Esophagus muscularis mucosa (tissue), 4 donors: ENCODE data around the gene LCTL. TPM values are rescaled to one million over a fixed set of nuclear protein-coding genes. Genes with fewer than 3 reads are reported as not detected.

ENCODE experiments used
- DNase-seq: peaks from one replicate; pipeline ENCODE4 v3.0.0-alpha.2; 2017; ENCODE audit errors: extremely low spot score
- H3K27ac ChIP-seq, 4 donors: fragments of 200-600 bp; sonication (generic); replicated peaks in 1 of 4; 1 replicate in 3 of 4; 2 replicates in 1 of 4; pipeline ENCODE4 v1.5.1; 2016 to 2019; ENCODE audit warnings: mild to moderate bottlenecking in 1 of 4
- H3K27me3 ChIP-seq, 4 donors: fragments of 200-600 bp; sonication (generic); one replicate each; pipeline versions ENCODE4 v1.5.1 to v1.6.0; 2016 to 2019
- H3K36me3 ChIP-seq, 4 donors: fragments of 200-600 bp; sonication (generic); one replicate each; pipeline ENCODE4 v1.5.1; 2016 to 2019
- H3K4me1 ChIP-seq, 4 donors: fragments of 200-600 bp; sonication (generic); one replicate each; pipeline ENCODE4 v1.5.1; 2016 to 2019
- H3K4me3 ChIP-seq, 4 donors: fragments of 200-600 bp; sonication (generic); 1 replicate in 2 of 4; 2 replicates in 2 of 4; pipeline ENCODE4 v1.5.1; 2016 to 2019; ENCODE audit warnings: mild to moderate bottlenecking in 4 of 4, moderate library complexity in 1 of 4
- H3K9me3 ChIP-seq, 4 donors: fragments of 200-600 bp; sonication (generic); 1 replicate in 3 of 4; 2 replicates in 1 of 4; pipeline ENCODE4 v1.5.1; 2016 to 2019
- EP300 ChIP-seq: sonication (generic); formaldehyde crosslinking; IDR thresholded peaks from one replicate; pipeline ENCODE4 v1.6.1; 2017; ENCODE audit warnings: antibody characterized with exemption
- POLR2A ChIP-seq: fragments of 450-650 bp; IDR thresholded peaks from one replicate; pipeline ENCODE4 v1.6.1; 2017; ENCODE audit warnings: antibody characterized with exemption, moderate library complexity, mild to moderate bottlenecking, low read depth
- POLR2AphosphoS5 ChIP-seq, 2 donors: sonication (generic); formaldehyde crosslinking; IDR thresholded peaks; one replicate each; pipeline ENCODE4 v1.6.1; 2017; ENCODE audit warnings: antibody characterized with exemption in 2 of 2
- WGBS: methylation state at CpG from one replicate; pipeline ENCODE4 v1.1.5; 2018; 5-methylcytosine and 5-hydroxymethylcytosine counted together
- intact Hi-C: fragments of 100-400 bp; cut with DNase I; formaldehyde crosslinking; loops from one replicate; pipeline ENCODE4 v1.15.1; 2023
- total RNA-seq, 4 donors: library from RNA; depleted of rRNA; stranded (reverse); fragments of >200 nt; gene quantifications; one replicate each; pipeline versions ENCODE4 v1.1.0 to v1.2.1, GENCODE V29; 2016
- TF ChIP-seq, protein P1 (sequence below), 3 experiments: fragments of 200-600 bp in 2 of 3; fragments of 450-650 bp in 1 of 3; sonication (generic) in 2 of 3; IDR thresholded peaks; one replicate each; pipeline ENCODE4 v1.5.1; 2017 to 2019; ENCODE audit warnings: antibody characterized with exemption in 3 of 3, mild to moderate bottlenecking in 2 of 3, moderate library complexity in 1 of 3

LCTL gene
- total RNA-seq, 4 donors from 2014 or later = not detected

DNA sequence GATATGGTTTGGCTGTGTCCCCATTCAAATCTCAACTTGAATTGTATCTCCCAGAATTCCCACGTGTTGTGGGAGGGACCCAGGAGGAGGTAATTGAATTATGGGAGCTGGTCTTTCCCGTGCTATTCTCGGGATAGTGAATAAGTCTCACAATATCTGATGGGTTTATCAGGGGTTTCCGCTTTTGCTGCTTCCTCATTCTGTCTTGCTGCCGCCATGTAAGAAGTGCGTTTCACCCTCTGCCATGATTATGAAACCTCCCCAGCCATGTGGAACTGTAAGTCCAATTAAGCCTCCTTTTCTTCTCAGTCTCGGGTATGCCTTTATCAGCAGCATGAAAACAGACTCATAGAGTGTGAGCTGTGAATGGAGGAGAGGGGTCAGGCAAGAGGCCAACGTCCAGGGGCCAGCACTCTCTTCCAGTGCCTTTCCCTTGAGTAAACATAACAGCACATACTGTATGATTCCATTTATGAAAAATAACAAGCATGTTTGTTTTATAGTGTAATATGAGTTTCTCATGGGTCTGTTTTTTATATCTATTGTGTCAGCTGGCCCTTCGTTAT lies 16.3 kb upstream of the LCTL start:
- Histone ChIP-seq H3K27ac (no peak overlapping the region), H3K4me3 (no peak overlapping the region), H3K9me3 (no peaks in the 10 kb centered on the region), H3K27me3 (peaks cover 0 to 18% (median 0%) of the 10 kb centered on the region in 4 donors), H3K4me1 (no peaks in the 10 kb centered on the region), H3K36me3 (no peaks in the 10 kb centered on the region)
- no peak for DNase-seq
- TF ChIP-seq, protein P1, sequence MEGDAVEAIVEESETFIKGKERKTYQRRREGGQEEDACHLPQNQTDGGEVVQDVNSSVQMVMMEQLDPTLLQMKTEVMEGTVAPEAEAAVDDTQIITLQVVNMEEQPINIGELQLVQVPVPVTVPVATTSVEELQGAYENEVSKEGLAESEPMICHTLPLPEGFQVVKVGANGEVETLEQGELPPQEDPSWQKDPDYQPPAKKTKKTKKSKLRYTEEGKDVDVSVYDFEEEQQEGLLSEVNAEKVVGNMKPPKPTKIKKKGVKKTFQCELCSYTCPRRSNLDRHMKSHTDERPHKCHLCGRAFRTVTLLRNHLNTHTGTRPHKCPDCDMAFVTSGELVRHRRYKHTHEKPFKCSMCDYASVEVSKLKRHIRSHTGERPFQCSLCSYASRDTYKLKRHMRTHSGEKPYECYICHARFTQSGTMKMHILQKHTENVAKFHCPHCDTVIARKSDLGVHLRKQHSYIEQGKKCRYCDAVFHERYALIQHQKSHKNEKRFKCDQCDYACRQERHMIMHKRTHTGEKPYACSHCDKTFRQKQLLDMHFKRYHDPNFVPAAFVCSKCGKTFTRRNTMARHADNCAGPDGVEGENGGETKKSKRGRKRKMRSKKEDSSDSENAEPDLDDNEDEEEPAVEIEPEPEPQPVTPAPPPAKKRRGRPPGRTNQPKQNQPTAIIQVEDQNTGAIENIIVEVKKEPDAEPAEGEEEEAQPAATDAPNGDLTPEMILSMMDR (IDR thresholded peaks at IDR 0.05) = no peak
- TF ChIP-seq POLR2A (no peak), POLR2AphosphoS5 (IDR thresholded peaks at IDR 0.05) (no peak), EP300 (no peak)
- 85% methylated on average over 9 of the region's 9 CpGs for WGBS
- intact Hi-C loops = no loop called here

DNA sequence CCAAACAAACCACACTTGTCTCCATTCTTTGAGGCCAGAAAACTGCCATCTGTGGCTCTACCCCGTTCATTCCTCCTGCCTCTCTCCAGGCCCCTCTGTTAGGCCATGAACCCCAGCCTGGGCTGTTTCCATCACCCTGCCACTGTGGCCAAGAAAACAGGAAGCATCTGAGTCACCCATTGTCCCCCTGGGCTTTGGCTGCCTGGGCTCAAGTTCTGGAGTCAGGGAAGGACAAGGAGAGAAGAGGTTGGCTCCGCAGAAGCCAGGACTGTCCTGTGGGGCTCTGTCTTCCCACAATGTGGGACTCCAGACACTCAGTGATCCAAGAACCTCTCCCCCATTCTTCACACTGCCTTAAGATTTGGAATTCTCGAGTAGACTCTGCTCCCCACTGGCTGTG lies 14.8 kb upstream of the LCTL start:
- Histone ChIP-seq H3K4me1 (no peaks in the 10 kb centered on the region), H3K9me3 (no peaks in the 10 kb centered on the region), H3K27me3 (peaks cover 0 to 9% (median 0%) of the 10 kb centered on the region in 4 donors), H3K36me3 (no peaks in the 10 kb centered on the region), H3K27ac (no peak overlapping the region), H3K4me3 (no peak overlapping the region)
- TF ChIP-seq, protein P1 (IDR thresholded peaks at IDR 0.05) = no peak
- no peak for TF ChIP-seq POLR2AphosphoS5 (IDR thresholded peaks at IDR 0.05)
- no peak for TF ChIP-seq POLR2A
- TF ChIP-seq EP300 = no peak
- intact Hi-C loops = no loop called here
- WGBS = 84% methylated on average over 3 of the region's 3 CpGs
- DNase-seq = no peak

DNA sequence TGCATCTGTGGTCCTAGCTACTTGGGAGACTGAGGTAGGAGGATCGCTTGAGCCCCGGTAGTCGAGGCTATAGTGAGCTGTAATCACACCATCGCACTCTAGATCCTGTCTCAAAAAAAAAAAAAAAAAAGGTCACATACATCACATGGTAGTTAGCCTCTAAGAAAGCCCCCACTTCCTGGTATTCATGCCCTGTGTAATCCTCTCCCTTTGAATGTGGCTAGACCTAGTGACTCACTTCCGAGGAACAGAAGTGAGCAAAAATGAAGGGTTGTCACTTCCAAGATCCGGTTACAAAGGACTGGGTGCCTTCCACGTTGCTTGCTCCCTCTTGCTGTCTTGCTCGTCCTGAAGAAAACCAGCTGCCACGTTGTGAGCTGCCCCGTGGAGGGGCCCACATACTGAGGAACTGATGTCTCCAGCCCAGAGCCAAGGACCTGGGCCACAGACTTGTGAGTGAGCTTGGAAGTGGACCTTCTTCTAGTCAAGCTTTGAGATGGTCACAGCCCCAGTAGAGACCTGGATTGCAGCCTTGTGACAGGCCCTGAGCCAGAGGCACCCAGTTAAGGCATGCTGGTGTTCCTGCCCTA lies 12.6 kb upstream of the LCTL start:
- H3K27me3 ChIP-seq = no peaks in the 10 kb centered on the region
- 41% methylated on average over 10 of the region's 10 CpGs for WGBS
- TF ChIP-seq EP300 = no peak
- TF ChIP-seq, protein P1 (IDR thresholded peaks at IDR 0.05) = no peak
- no peak for TF ChIP-seq POLR2A
- no peak for TF ChIP-seq POLR2AphosphoS5 (IDR thresholded peaks at IDR 0.05)
- H3K27ac ChIP-seq = no peak overlapping the region
- intact Hi-C loops = no loop called here
- H3K9me3 ChIP-seq = no peaks in the 10 kb centered on the region
- no peak for DNase-seq
- H3K36me3 ChIP-seq = no peaks in the 10 kb centered on the region
- peaks cover 0 to 14% (median 12%) of the 10 kb centered on the region in 4 donors for H3K4me1 ChIP-seq
- H3K4me3 ChIP-seq = no peak overlapping the region

DNA sequence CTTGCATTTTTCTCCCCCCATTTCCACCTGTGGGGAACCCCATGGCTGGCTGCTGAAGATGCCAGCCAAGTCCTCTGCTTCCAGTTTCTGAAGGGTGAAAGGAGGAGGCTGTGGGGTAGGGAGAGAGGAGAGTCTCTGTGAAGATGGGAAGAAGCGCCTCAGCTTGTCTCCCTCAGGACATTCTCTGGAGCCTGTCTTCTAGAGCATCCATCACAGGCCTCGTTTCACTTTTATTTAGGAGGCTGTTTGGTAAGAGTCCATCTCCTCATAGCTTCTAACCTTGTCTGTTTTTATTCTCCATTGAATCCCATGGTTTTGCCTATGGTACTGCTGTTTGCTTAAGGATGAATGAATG lies 8.8 kb upstream of the LCTL start:
- no peaks in the 10 kb centered on the region for H3K36me3 ChIP-seq
- TF ChIP-seq POLR2AphosphoS5 (IDR thresholded peaks at IDR 0.05) (no peak), POLR2A (no peak), EP300 (no peak)
- TF ChIP-seq, protein P1 (IDR thresholded peaks at IDR 0.05) = no peak
- peaks cover 0 to 14% (median 12%) of the 10 kb centered on the region in 4 donors for H3K4me1 ChIP-seq
- no peaks in the 10 kb centered on the region for H3K27me3 ChIP-seq
- whole genome bisulfite sequencing = 83% methylated on average over 2 of the region's 2 CpGs
- intact Hi-C loops = no loop called here
- no peaks in the 10 kb centered on the region for H3K9me3 ChIP-seq
- no peak overlapping the region for H3K27ac ChIP-seq
- DNase-seq = no peak
- H3K4me3 ChIP-seq = no peak overlapping the region
